ENCODE data around the gene PTGR3.
A peak's percentile ranks its signal among the peaks of the same experiment; 100 is the strongest.

The PTGR3 gene

GRCh38 chr18:75209129-75209950 lies at the start of gene PTGR3:
PTGR3 (minus strand) TSS chr18:75209139; CDS start chr18:75209058, 81 bp downstream.
- no peak for DNase-seq (ENCODE audit: low read depth, low spot score)

- no peak for DNase-seq (ENCODE audit: low read depth, low spot score)
These were observed 48.7 kb upstream of the PTGR3 start for GRCh38 chr18:75257605-75258004.

DNA sequence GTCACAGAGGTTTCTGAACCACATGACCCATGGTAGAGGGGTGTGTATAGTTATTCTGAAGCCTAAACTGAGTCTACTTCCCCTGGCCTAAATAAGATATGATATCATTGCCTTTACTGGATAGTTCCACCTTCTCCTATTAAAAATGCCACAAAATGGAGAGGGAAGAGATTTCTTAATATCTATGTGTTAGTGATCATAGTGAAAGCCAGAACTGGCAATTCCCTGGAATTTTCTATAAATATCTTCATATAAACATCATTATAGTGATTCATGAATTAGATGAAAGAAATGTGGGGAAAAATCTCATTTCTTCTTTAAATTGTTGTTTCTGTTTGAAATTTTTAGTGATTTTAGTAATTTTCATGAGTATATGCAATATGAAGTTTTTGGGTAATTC lies 47.4 kb upstream of the PTGR3 start:
- DNase-seq (ENCODE audit: low read depth, low spot score), result no peak

GRCh38 chr18:75255094-75255493 lies 46.2 kb upstream of the PTGR3 start:
- DNase-seq (ENCODE audit: low read depth, low spot score), result no peak

- no peak for DNase-seq (ENCODE audit: low read depth, low spot score)
These were observed 44.8 kb upstream of the PTGR3 start for GRCh38 chr18:75253784-75254183.

DNA sequence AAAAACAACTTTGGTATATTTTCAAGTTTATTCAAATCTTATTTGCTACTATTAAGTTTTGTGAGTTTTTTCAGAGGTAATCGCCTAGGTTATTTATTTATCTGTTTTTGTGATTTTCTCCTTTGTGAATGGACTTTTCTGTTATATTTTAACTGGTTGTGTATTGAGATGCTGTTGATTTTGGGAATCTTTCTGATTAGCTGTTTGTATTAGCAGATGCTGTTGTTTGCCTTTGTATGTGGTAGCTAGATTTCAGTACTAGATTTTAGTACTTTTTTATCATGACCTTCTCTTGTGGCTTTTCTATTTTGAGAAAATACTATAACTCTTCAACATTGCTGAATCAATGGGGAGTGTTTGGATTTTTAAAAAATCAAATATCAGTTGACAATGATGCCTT lies 44.1 kb upstream of the PTGR3 start:
- no peak for DNase-seq (ENCODE audit: low read depth, low spot score)

DNA sequence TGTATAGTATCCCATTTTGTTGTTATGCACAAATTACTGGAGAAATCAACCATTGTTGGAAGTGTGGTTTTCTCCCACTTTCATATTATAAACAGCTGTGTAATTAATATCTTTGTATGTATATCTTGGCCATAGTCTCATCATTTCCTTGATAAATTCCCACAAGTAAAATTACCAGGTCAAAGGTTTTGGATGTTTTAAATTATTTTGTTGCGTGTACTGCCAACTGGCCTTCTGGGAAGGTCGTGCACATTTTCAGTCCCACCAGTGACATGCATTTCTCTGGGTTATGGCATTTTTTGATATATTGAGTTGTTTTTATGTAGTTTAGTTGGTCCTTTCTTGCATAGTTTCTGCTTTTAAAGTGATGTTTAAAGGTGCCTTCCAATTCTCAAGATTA lies 43.2 kb upstream of the PTGR3 start:
- DNase-seq (ENCODE audit: low read depth, low spot score), result no peak

GRCh38 chr18:75251466-75251865 lies 42.5 kb upstream of the PTGR3 start:
- no peak for DNase-seq (ENCODE audit: low read depth, low spot score)

DNA sequence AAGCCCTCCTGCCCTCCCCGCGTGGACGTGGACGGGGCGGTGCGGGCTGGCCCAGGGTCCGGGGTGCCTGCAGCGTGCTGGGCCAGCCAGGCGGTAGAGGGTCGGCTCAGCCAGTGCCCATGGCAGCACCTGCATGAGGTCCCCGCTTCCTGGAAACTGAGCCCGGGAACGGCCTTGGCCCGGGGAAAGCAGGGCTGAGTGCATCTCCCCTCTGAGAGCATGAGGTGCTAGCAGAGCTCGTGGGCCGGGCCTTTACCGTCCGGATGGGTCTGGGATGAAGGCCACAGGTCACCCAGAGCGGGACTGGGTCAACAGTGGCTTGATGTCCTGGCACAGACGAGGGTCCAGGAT lies 41.5 kb upstream of the PTGR3 start:
- DNase-seq (ENCODE audit: low read depth, low spot score), result no peak

- no peak for DNase-seq (ENCODE audit: low read depth, low spot score)
These were observed 40.9 kb upstream of the PTGR3 start for GRCh38 chr18:75249672-75250470.

DNA sequence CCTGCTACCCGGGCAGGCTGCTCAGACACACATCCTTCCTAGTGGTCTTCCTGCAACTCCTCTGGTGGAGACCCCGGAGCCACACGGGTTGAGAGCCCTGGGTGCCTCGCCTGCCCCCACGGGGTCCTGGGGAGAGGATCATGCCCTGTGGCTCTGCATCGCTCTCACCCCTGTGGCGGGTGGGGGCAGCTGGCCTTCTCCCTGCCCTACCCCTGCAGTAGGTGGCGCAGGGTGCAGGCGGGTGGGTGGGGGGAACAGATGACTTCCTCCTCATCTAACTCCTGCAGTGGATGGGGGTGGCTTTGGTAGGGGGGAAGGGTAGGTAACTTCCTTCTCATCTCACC lies 40.2 kb upstream of the PTGR3 start:
- DNase-seq (ENCODE audit: low read depth, low spot score), result no peak

- DNase-seq (ENCODE audit: low read depth, low spot score), result no peak
These were observed 39.7 kb upstream of the PTGR3 start for GRCh38 chr18:75248426-75249174.

- peak; percentile 47 for DNase-seq (ENCODE audit: low read depth, low spot score)
These were observed 38.9 kb upstream of the PTGR3 start for GRCh38 chr18:75247611-75248421.

DNA sequence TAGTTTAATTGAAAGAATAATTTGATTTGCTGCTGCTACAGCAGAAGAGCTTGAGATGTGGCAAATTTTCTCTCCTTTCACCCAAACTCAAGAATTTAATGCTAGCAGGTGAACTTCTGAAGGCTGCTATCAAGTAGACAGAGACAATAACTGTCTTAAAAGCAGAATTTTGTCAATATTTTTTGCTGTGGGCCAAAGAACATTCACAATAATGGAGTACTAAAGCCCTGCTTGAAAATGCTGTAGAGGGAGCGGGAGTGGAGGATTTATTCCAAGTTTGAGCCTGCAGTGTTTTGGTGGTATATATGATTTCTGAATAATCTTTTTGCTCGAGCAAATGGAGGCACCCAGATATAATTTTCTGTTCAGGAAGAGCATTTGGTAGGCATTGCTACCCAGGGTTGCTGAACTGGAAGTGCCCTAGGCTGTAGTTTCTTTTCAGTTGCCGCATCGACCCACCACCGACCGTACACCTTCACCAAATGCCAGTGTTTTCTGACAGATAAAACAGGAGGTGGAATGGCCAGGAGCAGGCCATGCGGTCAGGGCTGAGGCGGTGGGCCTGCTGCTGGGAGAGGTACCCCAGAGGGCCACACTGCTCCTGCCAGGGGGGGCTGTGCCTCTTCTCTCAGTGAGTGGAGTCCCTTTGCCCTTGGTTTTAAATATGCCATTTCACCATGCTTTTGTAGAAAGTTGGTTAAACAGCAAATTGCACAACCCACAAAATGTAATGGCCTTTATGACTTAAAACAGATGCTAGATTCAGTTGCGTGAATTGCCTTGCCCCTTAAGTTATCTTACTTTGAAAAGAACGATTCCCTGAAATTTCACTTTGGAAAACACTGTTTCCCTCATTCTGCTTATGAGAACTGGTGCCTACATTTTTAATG lies 38.0 kb upstream of the PTGR3 start:
- peak; percentile 39 for DNase-seq (ENCODE audit: low read depth, low spot score)

DNA sequence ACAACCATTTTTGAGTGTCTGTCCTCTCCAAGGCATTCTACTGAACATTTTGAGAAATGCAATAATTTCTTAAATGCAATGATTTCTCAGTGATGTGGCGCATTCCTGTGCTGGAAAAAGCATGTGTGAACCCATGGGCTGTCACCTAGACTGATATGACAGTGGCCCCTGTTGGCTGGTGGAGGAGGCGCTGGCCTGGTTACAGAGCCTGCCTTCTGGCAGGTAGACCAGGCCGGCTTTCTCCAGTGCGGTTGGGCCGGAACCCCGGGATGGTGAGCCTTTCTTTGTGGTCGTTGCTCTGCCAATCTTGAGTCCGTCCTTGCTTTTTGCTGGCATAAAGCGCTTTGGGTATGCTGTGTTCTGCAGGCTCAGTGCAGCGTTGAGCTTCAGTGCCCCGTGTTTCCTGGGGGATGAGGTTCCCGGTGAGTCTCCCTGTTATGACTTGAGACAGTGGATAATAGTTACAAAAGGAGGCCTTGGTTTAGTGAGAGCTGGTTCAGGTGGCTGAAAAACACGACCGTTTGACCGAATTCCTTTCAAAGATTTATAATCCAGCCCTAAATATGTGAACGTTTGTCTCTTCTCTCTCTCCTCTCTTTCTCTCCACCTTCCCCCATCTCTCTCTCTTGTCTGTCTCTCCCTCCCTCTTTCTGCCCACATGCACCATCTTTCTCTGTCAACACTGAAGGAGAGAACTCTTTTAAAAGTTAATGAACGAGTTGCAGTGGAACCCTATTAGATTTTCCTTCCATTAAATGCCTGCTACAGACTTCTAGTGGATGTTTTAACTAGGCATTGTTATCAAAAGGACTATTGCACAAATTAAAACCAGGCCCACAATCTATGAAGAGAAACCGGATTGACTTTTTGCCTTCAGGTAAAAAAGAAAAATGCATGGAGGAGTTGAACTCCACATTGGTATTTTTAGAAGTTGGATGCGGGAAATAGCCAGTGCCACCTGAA lies 35.7 kb upstream of the PTGR3 start:
- no peak for DNase-seq (ENCODE audit: low read depth, low spot score)

GRCh38 chr18:75241705-75242104 lies 32.8 kb upstream of the PTGR3 start:
- DNase-seq (ENCODE audit: low read depth, low spot score), result no peak

DNA sequence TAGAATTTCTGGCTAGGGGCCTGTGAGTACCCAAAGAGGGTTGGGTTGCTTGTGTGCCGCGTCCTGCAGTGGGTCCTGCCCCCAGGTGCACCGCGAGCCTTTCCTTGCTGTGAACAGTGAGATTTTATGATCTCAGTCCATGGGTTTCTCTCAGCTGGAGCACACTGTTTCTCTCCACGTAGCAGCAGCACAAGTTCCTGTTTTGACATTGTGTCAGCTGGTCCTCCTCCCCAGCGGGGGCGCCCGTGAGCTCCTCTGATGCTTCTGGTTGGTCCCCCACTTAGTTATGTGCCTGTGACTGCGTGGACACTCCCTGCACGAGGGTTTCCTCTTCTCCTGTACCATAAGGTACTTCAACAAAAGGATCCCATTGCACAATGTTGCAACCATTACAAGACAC lies 31.5 kb upstream of the PTGR3 start:
- DNase-seq (ENCODE audit: low read depth, low spot score), result no peak

- DNase-seq (ENCODE audit: low read depth, low spot score), result no peak
These were observed 29.8 kb upstream of the PTGR3 start for GRCh38 chr18:75238786-75239185.

DNA sequence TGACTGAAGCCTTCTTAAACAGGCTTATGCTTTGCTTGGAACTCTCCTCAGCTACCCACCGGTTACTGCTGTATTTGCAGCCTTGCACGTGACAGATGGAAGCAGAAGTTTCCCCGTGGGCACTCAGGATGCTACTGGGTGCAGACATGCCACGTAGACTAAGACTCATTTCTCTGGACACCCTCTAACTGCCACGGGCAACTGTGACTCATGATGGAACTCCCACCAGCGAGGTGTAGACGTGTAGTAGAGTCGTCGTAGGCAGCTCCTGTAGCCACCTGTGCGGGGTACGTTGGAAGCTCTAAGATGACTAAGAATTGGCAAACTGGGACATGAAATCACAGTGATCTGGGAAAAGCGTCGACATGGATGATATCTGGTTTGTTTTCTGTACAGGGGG lies 29.2 kb upstream of the PTGR3 start:
- DNase-seq (ENCODE audit: low read depth, low spot score), result no peak

All from brain pericyte (primary cell).